ENCODE results near the gene ADSS1.

The ADSS1 gene

DNA sequence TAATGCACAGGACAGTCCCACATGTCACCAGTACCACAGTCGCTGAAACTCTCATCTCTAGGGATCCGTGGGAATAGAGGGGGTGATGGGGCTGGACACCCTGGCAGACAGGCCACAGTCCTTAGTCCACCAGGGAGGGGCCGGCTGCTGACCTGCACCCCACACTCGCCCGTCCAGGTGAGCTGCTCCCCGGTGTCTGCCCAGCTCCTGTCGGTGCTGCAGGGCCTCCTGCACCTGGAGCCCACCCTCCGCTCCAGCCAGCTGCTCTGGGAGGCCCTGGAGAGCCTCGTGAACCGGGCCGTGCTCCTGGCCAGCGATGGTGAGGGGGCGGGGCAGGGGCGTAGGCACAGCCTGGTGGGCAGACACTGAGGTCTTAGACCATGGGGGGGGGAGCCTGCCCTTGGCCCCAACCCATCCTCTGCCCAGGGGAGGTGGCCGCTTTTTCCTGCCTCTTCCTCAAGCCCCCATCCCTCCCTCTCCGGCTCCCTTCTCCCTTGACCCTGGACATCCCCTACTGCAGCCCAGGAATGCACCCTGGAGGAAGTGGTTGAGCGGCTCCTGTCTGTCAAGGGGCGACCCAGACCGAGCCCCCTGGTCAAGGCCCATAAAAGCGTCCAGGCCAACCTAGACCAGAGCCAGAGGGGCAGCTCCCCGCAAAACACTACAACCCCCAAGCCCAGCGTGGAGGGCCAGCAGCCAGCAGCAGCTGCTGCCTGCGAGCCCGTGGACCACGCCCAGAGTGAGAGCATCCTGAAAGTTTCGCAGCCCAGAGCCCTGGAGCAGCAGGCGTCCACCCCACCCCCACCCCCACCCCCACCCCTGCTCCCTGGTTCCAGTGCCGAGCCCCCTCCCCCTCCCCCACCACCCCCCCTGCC, 17.1 kb upstream of the ADSS1 start:
- no peak for TF ChIP-seq PAX5 (IDR thresholded peaks at IDR 0.05; ENCODE audit: insufficient read depth, low read length, severe bottlenecking)
- no peak for TF ChIP-seq SPI1 (IDR thresholded peaks at IDR 0.05; ENCODE audit: low read depth, low read length)
- no peak for TF ChIP-seq POLR2A (IDR thresholded peaks at IDR 0.05; ENCODE audit: low read depth, low read length)
- TF ChIP-seq POU2F2 (IDR thresholded peaks at IDR 0.05; ENCODE audit: low read depth, low read length), result no peak
- TF ChIP-seq TAF1 (IDR thresholded peaks at IDR 0.05; ENCODE audit: low read depth, low read length), result no peak
- TF ChIP-seq POLR2AphosphoS5 (IDR thresholded peaks at IDR 0.05; ENCODE audit: low read depth, low read length), result no peak
- FAIRE-seq (no peak), DNase-seq (ENCODE audit: insufficient read length, low spot score) (no peak)

DNA sequence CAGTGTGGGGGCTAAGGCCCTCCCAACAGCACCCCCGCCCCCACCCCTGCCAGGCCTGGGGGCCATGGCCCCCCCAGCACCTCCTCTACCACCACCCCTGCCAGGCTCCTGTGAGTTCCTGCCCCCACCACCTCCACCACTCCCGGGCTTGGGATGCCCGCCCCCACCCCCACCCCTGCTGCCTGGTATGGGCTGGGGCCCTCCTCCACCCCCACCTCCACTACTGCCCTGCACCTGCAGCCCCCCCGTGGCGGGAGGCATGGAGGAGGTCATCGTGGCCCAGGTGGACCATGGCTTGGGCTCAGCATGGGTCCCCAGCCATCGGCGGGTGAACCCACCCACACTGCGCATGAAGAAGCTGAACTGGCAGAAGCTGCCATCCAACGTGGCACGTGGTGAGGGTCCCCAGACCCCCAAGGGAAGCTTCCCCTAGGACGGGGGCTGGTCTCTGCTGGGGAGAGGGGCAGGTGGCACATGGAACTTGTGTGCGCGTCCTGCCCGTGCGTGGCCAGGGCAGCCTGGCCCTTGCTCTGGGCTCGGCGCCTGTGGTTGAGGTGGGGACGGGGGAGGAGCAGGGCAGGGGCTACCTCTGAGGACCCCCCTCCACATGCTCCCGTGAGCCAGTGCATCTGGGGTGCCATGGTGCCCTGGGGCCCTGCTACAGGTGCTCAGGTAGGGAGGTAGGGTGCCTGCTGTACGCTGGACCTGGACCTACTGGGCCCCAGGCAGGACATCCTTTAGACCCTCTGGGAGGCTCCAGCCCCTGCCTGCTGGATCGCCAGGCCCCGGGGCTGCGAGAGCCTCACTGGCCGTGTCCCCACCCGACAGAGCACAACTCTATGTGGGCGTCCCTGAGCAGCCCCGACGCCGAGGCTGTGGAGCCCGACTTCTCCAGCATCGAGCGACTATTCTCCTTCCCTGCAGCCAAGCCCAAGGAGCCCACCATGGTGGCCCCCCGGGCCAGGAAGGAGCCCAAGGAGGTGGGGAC, 16.1 kb upstream of the ADSS1 start:
- FAIRE-seq (no peak), DNase-seq (ENCODE audit: insufficient read length, low spot score) (no peak)
- TF ChIP-seq POU2F2 (IDR thresholded peaks at IDR 0.05; ENCODE audit: low read depth, low read length), result no peak

DNA sequence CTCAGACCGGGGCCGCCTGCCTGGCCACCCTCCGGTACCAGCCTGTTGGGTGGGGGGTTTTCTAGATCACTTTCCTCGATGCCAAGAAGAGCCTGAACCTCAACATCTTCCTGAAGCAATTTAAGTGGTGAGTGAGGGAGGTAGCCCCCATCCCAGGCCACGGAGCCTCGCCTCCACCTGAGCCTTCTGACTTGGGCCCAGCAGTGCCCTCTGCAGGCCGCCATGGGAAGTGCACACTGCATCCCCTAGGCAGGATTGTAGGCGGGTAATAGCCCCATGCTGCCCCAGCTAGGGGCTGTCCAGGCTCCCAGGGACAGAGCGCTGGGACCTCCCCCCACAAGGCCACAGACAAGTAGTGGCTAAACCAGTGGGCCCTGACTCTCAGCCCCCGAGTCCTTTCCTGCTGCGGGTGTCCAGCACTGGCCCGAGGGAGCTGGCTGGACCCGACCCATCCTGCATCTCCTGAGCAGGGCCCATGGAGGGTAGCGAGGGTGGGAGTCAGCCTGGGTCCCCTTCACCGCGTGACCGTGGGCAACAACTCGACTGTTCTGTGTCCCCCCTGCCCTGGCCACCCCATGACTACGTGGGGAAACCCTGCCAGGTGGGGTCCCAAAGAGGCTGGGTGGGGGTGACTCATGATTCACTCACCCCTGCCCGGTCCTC, 15.3 kb upstream of the ADSS1 start:
- peak; percentile 99 for DNase-seq (ENCODE audit: insufficient read length, low spot score)
- TF ChIP-seq POLR2AphosphoS5 (IDR thresholded peaks at IDR 0.05; ENCODE audit: low read depth, low read length) (no peak), POU2F2 (IDR thresholded peaks at IDR 0.05; ENCODE audit: low read depth, low read length) (no peak), TAF1 (IDR thresholded peaks at IDR 0.05; ENCODE audit: low read depth, low read length) (no peak), POLR2A (IDR thresholded peaks at IDR 0.05; ENCODE audit: low read depth, low read length) (no peak), SPI1 (IDR thresholded peaks at IDR 0.05; ENCODE audit: low read depth, low read length) (no peak), PAX5 (IDR thresholded peaks at IDR 0.05; ENCODE audit: insufficient read depth, low read length, severe bottlenecking) (no peak)
- FAIRE-seq, result peak; percentile 84

DNA sequence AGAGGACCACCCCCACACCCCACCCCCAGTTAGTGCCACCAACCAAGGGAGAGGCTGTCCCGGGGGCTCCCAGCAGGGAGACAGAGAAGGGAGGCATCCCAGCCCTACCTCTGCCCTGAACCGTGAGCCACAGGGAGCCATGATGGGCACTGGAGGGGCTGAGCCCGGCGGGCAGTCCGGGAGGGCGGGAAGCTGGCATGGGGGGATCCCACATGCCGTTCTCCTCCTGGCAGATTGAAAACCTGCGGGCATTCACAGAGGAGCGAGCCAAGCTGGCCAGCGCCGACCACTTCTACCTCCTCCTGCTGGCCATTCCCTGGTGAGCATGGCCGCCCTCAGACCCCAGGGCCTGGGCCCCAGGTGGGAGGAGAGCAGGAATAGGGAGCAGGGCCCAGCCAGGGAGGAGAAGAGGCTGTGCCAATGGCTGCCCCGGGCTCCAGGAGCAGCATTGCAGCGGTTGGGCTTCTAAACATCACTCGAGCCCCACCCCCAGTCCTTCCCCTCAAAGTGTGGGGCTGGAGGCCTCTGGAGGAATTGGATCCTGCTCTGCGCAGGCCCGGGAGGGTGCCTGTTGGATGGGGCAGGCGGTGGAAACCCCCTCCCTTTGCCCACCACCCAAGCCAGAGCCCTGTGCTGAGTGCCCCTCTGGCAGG, 14.5 kb upstream of the ADSS1 start:
- DNase-seq (ENCODE audit: insufficient read length, low spot score) (no peak), FAIRE-seq (no peak)
- TF ChIP-seq SPI1 (IDR thresholded peaks at IDR 0.05; ENCODE audit: low read depth, low read length) (no peak), TAF1 (IDR thresholded peaks at IDR 0.05; ENCODE audit: low read depth, low read length) (no peak), POU2F2 (IDR thresholded peaks at IDR 0.05; ENCODE audit: low read depth, low read length) (no peak), POLR2AphosphoS5 (IDR thresholded peaks at IDR 0.05; ENCODE audit: low read depth, low read length) (no peak), POLR2A (IDR thresholded peaks at IDR 0.05; ENCODE audit: low read depth, low read length) (no peak), PAX5 (IDR thresholded peaks at IDR 0.05; ENCODE audit: insufficient read depth, low read length, severe bottlenecking) (no peak)

DNA sequence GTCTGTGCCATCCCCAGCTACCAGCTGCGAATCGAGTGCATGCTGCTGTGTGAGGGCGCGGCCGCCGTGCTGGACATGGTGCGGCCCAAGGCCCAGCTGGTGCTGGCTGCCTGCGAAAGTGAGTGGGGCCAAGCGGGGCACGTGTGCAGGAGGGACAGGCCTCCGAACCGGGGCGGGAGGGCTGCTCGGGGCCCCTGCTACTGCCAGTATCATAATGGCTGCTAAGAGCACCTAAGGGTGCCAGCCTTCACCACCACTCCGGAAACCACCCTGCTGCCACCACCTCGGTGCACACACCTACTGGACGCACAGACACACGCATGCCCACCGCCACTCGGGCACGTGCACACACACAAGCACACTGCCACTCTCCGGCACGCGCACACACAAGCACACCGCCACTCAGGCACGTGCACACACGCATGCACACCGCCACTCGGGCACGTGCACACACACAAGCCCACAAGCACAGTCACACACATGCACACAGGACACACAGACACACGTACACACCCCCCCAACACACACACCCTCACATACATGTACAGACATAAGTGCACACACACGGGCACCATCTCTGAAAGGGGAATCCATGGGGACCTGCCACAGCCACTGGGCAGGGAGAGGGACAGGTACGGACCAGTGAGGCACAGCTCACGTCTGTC, 13.8 kb upstream of the ADSS1 start:
- TF ChIP-seq POLR2AphosphoS5 (IDR thresholded peaks at IDR 0.05; ENCODE audit: low read depth, low read length) (no peak), PAX5 (IDR thresholded peaks at IDR 0.05; ENCODE audit: insufficient read depth, low read length, severe bottlenecking) (no peak), SPI1 (IDR thresholded peaks at IDR 0.05; ENCODE audit: low read depth, low read length) (no peak), POU2F2 (IDR thresholded peaks at IDR 0.05; ENCODE audit: low read depth, low read length) (no peak), POLR2A (IDR thresholded peaks at IDR 0.05; ENCODE audit: low read depth, low read length) (no peak), TAF1 (IDR thresholded peaks at IDR 0.05; ENCODE audit: low read depth, low read length) (no peak)
- FAIRE-seq (no peak), DNase-seq (ENCODE audit: insufficient read length, low spot score) (no peak)

DNA sequence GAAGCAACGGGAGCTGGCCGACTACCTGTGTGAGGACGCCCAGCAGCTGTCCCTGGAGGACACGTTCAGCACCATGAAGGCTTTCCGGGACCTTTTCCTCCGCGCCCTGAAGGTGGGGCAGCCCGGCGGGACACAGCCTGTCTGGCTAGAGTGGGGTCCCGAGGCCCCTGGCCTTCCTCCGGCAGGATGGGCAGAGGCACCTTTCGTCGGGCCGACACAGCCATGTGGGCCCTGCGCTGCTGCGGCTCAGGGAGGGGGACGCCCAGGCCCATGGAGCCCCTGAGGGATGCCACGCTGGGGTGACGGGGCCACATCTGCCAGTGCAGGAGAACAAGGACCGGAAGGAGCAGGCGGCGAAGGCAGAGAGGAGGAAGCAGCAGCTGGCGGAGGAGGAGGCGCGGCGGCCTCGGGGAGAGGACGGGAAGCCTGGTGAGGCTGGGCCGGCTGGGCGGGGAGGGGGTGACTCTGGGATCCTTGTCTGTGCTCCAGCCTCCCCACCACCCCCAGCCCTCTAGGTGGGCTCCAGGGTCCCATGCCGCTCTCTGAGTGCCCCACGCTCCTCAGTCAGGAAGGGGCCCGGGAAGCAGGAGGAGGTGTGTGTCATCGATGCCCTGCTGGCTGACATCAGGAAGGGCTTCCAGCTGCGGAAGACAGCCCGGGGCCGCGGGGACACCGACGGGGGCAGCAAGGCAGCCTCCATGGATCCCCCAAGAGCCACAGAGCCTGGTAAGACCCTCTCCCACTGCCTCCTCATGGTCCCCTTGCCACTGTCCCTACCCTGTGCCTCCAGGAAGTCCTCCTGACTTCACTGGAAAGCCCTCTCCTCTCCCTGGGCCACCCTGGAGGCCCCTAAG, 10.9 kb upstream of the ADSS1 start:
- FAIRE-seq (no peak), DNase-seq (ENCODE audit: insufficient read length, low spot score) (no peak)
- no peak for TF ChIP-seq PAX5 (IDR thresholded peaks at IDR 0.05; ENCODE audit: insufficient read depth, low read length, severe bottlenecking)
- no peak for TF ChIP-seq POLR2A (IDR thresholded peaks at IDR 0.05; ENCODE audit: low read depth, low read length)
- TF ChIP-seq POU2F2 (IDR thresholded peaks at IDR 0.05; ENCODE audit: low read depth, low read length), result no peak
- no peak for TF ChIP-seq TAF1 (IDR thresholded peaks at IDR 0.05; ENCODE audit: low read depth, low read length)
- no peak for TF ChIP-seq POLR2AphosphoS5 (IDR thresholded peaks at IDR 0.05; ENCODE audit: low read depth, low read length)

DNA sequence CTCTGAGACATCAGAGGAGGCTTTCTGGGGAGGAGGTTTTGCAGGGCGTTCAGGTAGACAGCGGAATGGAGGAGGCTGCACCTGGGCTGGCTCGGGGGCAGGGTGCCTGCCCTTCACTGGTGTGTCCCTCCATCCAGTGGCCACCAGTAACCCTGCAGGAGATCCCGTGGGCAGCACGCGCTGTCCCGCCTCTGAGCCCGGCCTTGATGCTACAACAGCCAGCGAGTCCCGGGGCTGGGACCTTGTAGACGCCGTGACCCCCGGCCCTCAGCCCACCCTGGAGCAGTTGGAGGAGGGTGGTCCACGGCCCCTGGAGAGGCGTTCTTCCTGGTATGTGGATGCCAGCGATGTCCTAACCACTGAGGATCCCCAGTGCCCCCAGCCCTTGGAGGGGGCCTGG, 10.0 kb upstream of the ADSS1 start:
- TF ChIP-seq POLR2A (IDR thresholded peaks at IDR 0.05; ENCODE audit: low read depth, low read length), result no peak
- TF ChIP-seq TAF1 (IDR thresholded peaks at IDR 0.05; ENCODE audit: low read depth, low read length), result no peak
- no peak for TF ChIP-seq POLR2AphosphoS5 (IDR thresholded peaks at IDR 0.05; ENCODE audit: low read depth, low read length)
- no peak for TF ChIP-seq POU2F2 (IDR thresholded peaks at IDR 0.05; ENCODE audit: low read depth, low read length)
- no peak for TF ChIP-seq PAX5 (IDR thresholded peaks at IDR 0.05; ENCODE audit: insufficient read depth, low read length, severe bottlenecking)
- no peak for TF ChIP-seq SPI1 (IDR thresholded peaks at IDR 0.05; ENCODE audit: low read depth, low read length)
- FAIRE-seq (no peak), DNase-seq (ENCODE audit: insufficient read length, low spot score) (no peak)

DNA sequence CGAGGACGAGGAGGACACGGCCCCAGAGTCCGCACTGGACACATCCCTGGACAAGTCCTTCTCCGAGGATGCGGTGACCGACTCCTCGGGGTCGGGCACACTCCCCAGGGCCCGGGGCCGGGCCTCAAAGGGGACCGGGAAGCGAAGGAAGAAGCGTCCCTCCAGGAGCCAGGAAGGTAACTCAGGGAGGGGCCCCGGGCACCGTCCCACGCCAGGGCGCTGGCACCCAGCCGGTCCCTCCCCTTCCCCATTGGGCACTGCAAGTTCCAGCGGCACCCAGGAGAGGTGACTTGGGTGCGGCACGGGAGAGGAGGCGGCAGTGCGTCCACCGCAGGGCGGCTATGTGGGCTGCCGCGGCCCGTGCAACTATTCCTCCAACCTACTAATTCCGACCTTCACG, 9.3 kb upstream of the ADSS1 start:
- no peak for FAIRE-seq
- DNase-seq (ENCODE audit: insufficient read length, low spot score), result no peak
- no peak for TF ChIP-seq POU2F2 (IDR thresholded peaks at IDR 0.05; ENCODE audit: low read depth, low read length)
- TF ChIP-seq TAF1 (IDR thresholded peaks at IDR 0.05; ENCODE audit: low read depth, low read length), result no peak
- TF ChIP-seq PAX5 (IDR thresholded peaks at IDR 0.05; ENCODE audit: insufficient read depth, low read length, severe bottlenecking), result no peak
- no peak for TF ChIP-seq POLR2AphosphoS5 (IDR thresholded peaks at IDR 0.05; ENCODE audit: low read depth, low read length)
- no peak for TF ChIP-seq POLR2A (IDR thresholded peaks at IDR 0.05; ENCODE audit: low read depth, low read length)
- TF ChIP-seq SPI1 (IDR thresholded peaks at IDR 0.05; ENCODE audit: low read depth, low read length), result no peak
